HG03196 (cell line): ENCODE results near the gene KLK13.

ENCODE experiments used
- ATAC-seq: cut with Tn5 transposase; IDR thresholded peaks from one replicate; pipeline ENCODE4 v1.9.1; 2021; ENCODE audit not compliant: unreplicated experiment

The KLK13 gene

GRCh38 chr19:51064534-51065220 is at the start of gene KLK13:
TSS of gene KLK13 (minus strand) at chr19:51065092. CDS start at chr19:51065067, 25 bp downstream.
- no peak for ATAC-seq

GRCh38 chr19:51114087-51114729 is 49.3 kb upstream of the KLK13 start:
- ATAC-seq: no peak

GRCh38 chr19:51111606-51112005 is 46.7 kb upstream of the KLK13 start:
- no peak for ATAC-seq

- no peak for ATAC-seq
Observed at GRCh38 chr19:51110666-51110971, 45.7 kb upstream of the KLK13 start.

- ATAC-seq: peak; percentile 28
Observed at GRCh38 chr19:51108805-51109146, 43.9 kb upstream of the KLK13 start.

- peak; percentile 93 for ATAC-seq
Observed at GRCh38 chr19:51108066-51108804, 43.3 kb upstream of the KLK13 start, which contains the start of gene CTU1. TSS of gene CTU1 (minus strand) at chr19:51108409. CDS start at chr19:51104569, 3,840 bp downstream.

GRCh38 chr19:51107406-51108065 is 42.6 kb upstream of the KLK13 start:
- no peak for ATAC-seq

GRCh38 chr19:51103926-51104341 is 39.0 kb upstream of the KLK13 start:
- ATAC-seq: no peak

- no peak for ATAC-seq
Observed at GRCh38 chr19:51102991-51103390, 38.1 kb upstream of the KLK13 start.

- no peak for ATAC-seq
Observed at GRCh38 chr19:51101171-51101865, 36.4 kb upstream of the KLK13 start.

- no peak for ATAC-seq
Observed at GRCh38 chr19:51100601-51101000, 35.7 kb upstream of the KLK13 start.

GRCh38 chr19:51099047-51099382 is 34.1 kb upstream of the KLK13 start:
- no peak for ATAC-seq

- ATAC-seq: no peak
Observed at GRCh38 chr19:51098365-51099046, 33.6 kb upstream of the KLK13 start.

GRCh38 chr19:51097796-51098195 is 32.9 kb upstream of the KLK13 start:
- ATAC-seq: no peak

GRCh38 chr19:51097166-51097738 is 32.4 kb upstream of the KLK13 start:
- no peak for ATAC-seq

GRCh38 chr19:51096473-51097165 is 31.7 kb upstream of the KLK13 start:
- ATAC-seq: no peak

GRCh38 chr19:51094696-51095279 is 29.9 kb upstream of the KLK13 start:
- ATAC-seq: no peak

GRCh38 chr19:51093510-51094345 is 28.8 kb upstream of the KLK13 start:
- ATAC-seq: no peak
